Neural cell (in vitro differentiated cells): ENCODE measurements around the gene MCTP2.

Experiments used
- CTCF ChIP-seq: fragments of 450-650 bp; IDR thresholded peaks from 2 replicates; pipeline ENCODE4 v1.5.1; 2014; ENCODE audit warnings: antibody characterized with exemption, mild to moderate bottlenecking, moderate library complexity; ENCODE audit not compliant: poor library complexity, severe bottlenecking
- EP300 ChIP-seq: fragments of 450-650 bp; conservative IDR thresholded peaks from 2 replicates; pipeline ENCODE4 v1.6.1; 2014; ENCODE audit warnings: antibody characterized with exemption, mild to moderate bottlenecking, moderate library complexity; ENCODE audit not compliant: poor library complexity, severe bottlenecking
- EZH2 ChIP-seq: fragments of 200-600, 300-800 bp; shearing (Covaris generic), sonication (generic); IDR thresholded peaks from 2 replicates; pipeline ENCODE4 v1.6.1; 2014; ENCODE audit warnings: antibody characterized with exemption, low read length, borderline replicate concordance, mild to moderate bottlenecking; ENCODE audit not compliant: insufficient read depth, poor library complexity, severe bottlenecking
- POLR2AphosphoS5 ChIP-seq: IDR thresholded peaks from 2 replicates; pipeline ENCODE4 v1.6.1; 2012
- RAD21 ChIP-seq: fragments of 450-650 bp; conservative IDR thresholded peaks from 2 replicates; pipeline ENCODE4 v1.6.1; 2014; ENCODE audit warnings: antibody characterized with exemption, mild to moderate bottlenecking, moderate library complexity
- REST ChIP-seq: IDR thresholded peaks from 2 replicates; pipeline ENCODE4 v1.6.1; 2012; ENCODE audit warnings: borderline replicate concordance
- SMC3 ChIP-seq: fragments of 450-650 bp; conservative IDR thresholded peaks from 2 replicates; pipeline ENCODE4 v1.6.1; 2014; ENCODE audit warnings: antibody characterized with exemption, mild to moderate bottlenecking, moderate library complexity; ENCODE audit not compliant: poor library complexity
- TAF1 ChIP-seq: IDR thresholded peaks from 2 replicates; pipeline ENCODE4 v1.6.1; 2012; ENCODE audit warnings: low read depth

GRCh38 chr15:94225616-94226015 lies 5.7 kb upstream of the MCTP2 start:
- no peak for TF ChIP-seq EP300
- no peak for TF ChIP-seq CTCF
- TF ChIP-seq RAD21, result no peak
- TF ChIP-seq POLR2AphosphoS5, result no peak
- TF ChIP-seq EZH2, result no peak
- TF ChIP-seq REST, result no peak
- no peak for TF ChIP-seq SMC3
- no peak for TF ChIP-seq TAF1
